ENCODE measurements around the gene CRKL.

GRCh38 chr22:20996598-20997535 lies 79.7 kb downstream of the CRKL start:
- TF ChIP-seq CTCF (IDR thresholded peaks at IDR 0.05) (no peak), EZH2phosphoT487 (IDR thresholded peaks at IDR 0.05) (no peak)

Data from neural progenitor cell (in vitro differentiated cells).